GM12878 (cell line): ENCODE measurements around the gene OR5C1. TPM values are rescaled to one million over a fixed set of nuclear protein-coding genes. Genes with fewer than 3 reads are reported as not detected.

Source experiments
- ATAC-seq: fragments of 200-7000 bp; cut with Tn5 transposase; 3 replicates; pipeline ENCODE4 v1.9.1; 2020; ENCODE audit warnings: mild to moderate bottlenecking, moderate library complexity
- BruUV-seq: library from RNA; stranded (reverse); fragments of 400-500 nt; replicated peaks from 2 replicates; lab custom pipeline; 2021; lab: Mats Ljungman, UMichigan
- CTCF ChIA-PET: fragments of 300-600 bp; sonication (Branson Sonifier 250); formaldehyde crosslinking; extraction: SDS; loops from one replicate; lab custom pipeline; 2021; ENCODE audit warnings: inconsistent platforms; lab: Yijun Ruan, JAX
- POLR2A ChIA-PET: fragments of 350-600 bp; formaldehyde crosslinking; extraction: SDS; loops from one replicate; lab custom pipeline; 2021; ENCODE audit warnings: inconsistent platforms; lab: Charles Lee
- RAD21 ChIA-PET: fragments of 300-600 bp; sonication (Branson Sonifier 250); formaldehyde crosslinking; loops from one replicate; lab custom pipeline; 2023; ENCODE audit warnings: antibody characterized with exemption; ENCODE audit not compliant: unreplicated experiment; lab: Charles Lee
- SMC1A ChIA-PET: fragments of 300-600 bp; sonication (Branson Sonifier 250); formaldehyde crosslinking; loops from one replicate; lab custom pipeline; 2023; ENCODE audit not compliant: unreplicated experiment, uncharacterized antibody; lab: Charles Lee
- DNase-seq: peaks from one replicate; pipeline ENCODE4 v3.0.0-alpha.2; 2011; ENCODE audit warnings: low read depth, low spot score
- FAIRE-seq: peaks from 3 replicates; lab custom pipeline; 2011; peaks lifted over from hg19 to GRCh38; lab: Jason Lieb, UNC
- H2AFZ ChIP-seq: 2 replicates; pipeline ENCODE4 v1.6.0; 2011; ENCODE audit warnings: low read depth, low read length, control low read depth; ENCODE audit not compliant: control insufficient read depth
- H3K27ac ChIP-seq: 2 replicates; pipeline ENCODE4 v1.5.1; 2011; ENCODE audit warnings: control low read depth; ENCODE audit not compliant: control insufficient read depth, insufficient read depth
- H3K27me3 ChIP-seq, 2 experiments: replicated peaks in 1 of 2; 2 replicates each; pipeline versions ENCODE4 v1.6.0 to v1.6.1; 2011; ENCODE audit warnings: low read length in 1 of 2; ENCODE audit not compliant: control insufficient read depth in 2 of 2, insufficient read depth in 2 of 2
- H3K36me3 ChIP-seq, 2 experiments: 2 replicates each; pipeline ENCODE4 v1.5.1; 2011; ENCODE audit warnings: low read length in 1 of 2; ENCODE audit not compliant: control insufficient read depth in 2 of 2, insufficient read depth in 2 of 2
- H3K4me1 ChIP-seq: 2 replicates; pipeline ENCODE4 v1.6.1; 2011; ENCODE audit warnings: mild to moderate bottlenecking, low read length, moderate library complexity, mixed read lengths; ENCODE audit not compliant: control insufficient read depth, insufficient read depth
- H3K4me2 ChIP-seq: 2 replicates; pipeline ENCODE4 v1.6.0; 2011; ENCODE audit warnings: control low read depth; ENCODE audit not compliant: control insufficient read depth, insufficient read depth
- H3K4me3 ChIP-seq: fragments of 200-600 bp; sonication (generic); 2 replicates; pipeline ENCODE4 v1.5.1; 2016
- H3K79me2 ChIP-seq: 2 replicates; pipeline ENCODE4 v1.6.0; 2011; ENCODE audit warnings: low read length; ENCODE audit not compliant: control insufficient read depth, insufficient read depth
- H3K9ac ChIP-seq: 2 replicates; pipeline ENCODE4 v1.8.0; 2011; ENCODE audit warnings: low read length, control low read depth, mixed read lengths; ENCODE audit not compliant: control insufficient read depth, insufficient read depth
- H3K9me3 ChIP-seq: replicated peaks from 3 replicates; pipeline ENCODE4 v1.5.1; 2011; ENCODE audit warnings: mild to moderate bottlenecking, low read length; ENCODE audit not compliant: control insufficient read depth, insufficient read depth
- H4K20me1 ChIP-seq: 2 replicates; pipeline ENCODE4 v1.6.0; 2011; ENCODE audit not compliant: control insufficient read depth, insufficient read depth
- GABPA ChIP-seq: IDR thresholded peaks from 2 replicates; pipeline ENCODE4 v1.6.1; 2014; ENCODE audit warnings: antibody characterized with exemption, low read depth, mild to moderate bottlenecking, inconsistent platforms
- HDAC6 ChIP-seq: fragments of 200-600 bp; sonication (generic); IDR thresholded peaks from one replicate; pipeline ENCODE4 v1.8.0; 2017; ENCODE audit warnings: antibody characterized with exemption; ENCODE audit not compliant: unreplicated experiment
- RAD21 ChIP-seq: IDR thresholded peaks from 2 replicates; pipeline ENCODE4 v1.6.1; 2011; ENCODE audit warnings: mild to moderate bottlenecking, low read depth, low read length, moderate library complexity; ENCODE audit not compliant: insufficient read depth
- WGBS: methylation state at CpG from one replicate; pipeline ENCODE4 v1.1.6; 2016; ENCODE audit warnings: low lambda C conversion rate; ENCODE audit not compliant: insufficient replicate concordance, insufficient coverage; ENCODE audit errors: missing lambda C conversion rate; 5-methylcytosine and 5-hydroxymethylcytosine counted together
- in situ Hi-C: fragments of 300-500 bp; cut with MboI; formaldehyde crosslinking; loops from 9 replicates; pipeline ENCODE4 v1.14.3; 2018; ENCODE audit warnings: mixed read lengths
- intact Hi-C: fragments of 100-400 bp; cut with micrococcal nuclease; formaldehyde crosslinking; loops from one replicate; pipeline ENCODE4 v1.14.2; 2022; ENCODE audit not compliant: unreplicated experiment
- polyA plus RNA-seq, 11 experiments: library from polyadenylated mRNA; depleted of rRNA in 4 of 11; unstranded in 6 of 11; stranded (reverse) in 5 of 11; fragments of >200 nt; fragmentation: Nextera tagmentation in 4 of 11; fragmentation: Illumina TruSeq in 1 of 11; extraction: Ambion mirVana in 4 of 11; extraction: Trizol in 1 of 11; gene quantifications; 1 replicate in 1 of 11; 2 replicates in 10 of 11; pipeline versions ENCODE4 v1.2.1 to v1.2.3, GENCODE V29; 2011 to 2016; ENCODE audit warnings: inconsistent platforms in 2 of 11, missing spikeins in 2 of 11, low read depth in 1 of 11
- total RNA-seq, 4 experiments: library from RNA; depleted of rRNA in 3 of 4; stranded (reverse); fragments of >200 nt in 3 of 4; fragmentation: Illumina TruSeq in 1 of 4; extraction: Trizol in 1 of 4; gene quantifications; 2 replicates each; pipeline versions ENCODE4 v1.2.1 to v1.2.3, GENCODE V29; 2013 to 2021
- TF ChIP-seq, protein P1 (sequence below): IDR thresholded peaks from 2 replicates; pipeline ENCODE4 v1.6.1; 2012; ENCODE audit warnings: mild to moderate bottlenecking, low read depth, low read length
- TF ChIP-seq, protein P2 (sequence below), 3 experiments: IDR thresholded peaks in 2 of 3; conservative IDR thresholded peaks in 1 of 3; 2 replicates each; pipeline ENCODE4 v1.5.1; 2011; ENCODE audit warnings: low read depth in 3 of 3, low read length in 3 of 3, mild to moderate bottlenecking in 3 of 3, control low read depth in 2 of 3, moderate library complexity in 2 of 3, inconsistent platforms in 1 of 3, mixed read lengths in 1 of 3; ENCODE audit not compliant: control insufficient read depth in 2 of 3, insufficient read depth in 1 of 3; ENCODE audit errors: extremely low read depth in 1 of 3

OR5C1 gene
- total and polyA plus RNA-seq, 10 of the 15 experiments (the other 5 are each of a cell fraction or from before 2014, with no cell fraction given) = not detected

DNA sequence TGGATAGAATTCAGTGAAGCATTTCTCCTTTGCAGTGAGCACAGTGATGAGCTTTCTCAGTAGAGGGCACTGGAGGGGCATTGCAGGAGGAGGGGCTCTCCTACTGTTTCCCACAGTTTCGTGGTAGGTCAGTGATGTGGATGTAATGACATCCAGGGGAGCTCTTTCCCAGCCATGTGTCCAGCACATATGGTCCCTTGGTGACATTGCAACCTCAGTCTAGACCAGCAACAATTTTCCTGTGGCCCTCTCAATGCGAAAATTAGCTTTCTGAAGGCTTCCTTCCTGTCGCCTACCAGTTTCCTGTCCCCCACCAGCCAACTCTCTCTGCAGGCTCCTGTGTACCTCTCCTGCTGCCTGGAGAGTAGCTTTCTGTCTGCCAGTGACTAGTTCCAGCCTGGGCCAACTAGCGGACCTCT, 46.6 kb downstream of the OR5C1 start:
- SMC1A ChIA-PET = interaction anchor here (1.4 to 1.7 kb wide), 3 partner anchors 12 to 156 kb away, joined by 4 to 8 read pairs (median 4); no protein-coding TSS in a partner anchor
- in situ Hi-C loops = no loop called here
- intact Hi-C loops = loop anchor here (10.0 kb wide), 1 partner anchor 509 kb away; no protein-coding TSS in a partner anchor
- 21% methylated on average over 4 of the region's 4 CpGs for WGBS
- FAIRE-seq (no peak), DNase-seq (no peak)
- no peak overlapping the region for H3K4me3 ChIP-seq
- H4K20me1 ChIP-seq = no peaks in the 10 kb centered on the region
- no peaks in the 10 kb centered on the region for H3K79me2 ChIP-seq
- H3K27ac ChIP-seq = no peak overlapping the region
- POLR2A ChIA-PET = interaction anchor here (0.5 kb wide), 1 partner anchor 26 kb away, joined by 3 read pairs; no protein-coding TSS in a partner anchor
- H3K4me1 ChIP-seq = peaks cover 4% of the 10 kb centered on the region
- H3K9ac ChIP-seq = no peak overlapping the region
- RAD21 ChIA-PET = interaction anchor here (1.8 kb wide), 1 partner anchor 156 kb away, joined by 6 read pairs; no protein-coding TSS in a partner anchor
- peak overlapping the region; percentile 68 for H3K4me2 ChIP-seq
- TF ChIP-seq, protein P1, sequence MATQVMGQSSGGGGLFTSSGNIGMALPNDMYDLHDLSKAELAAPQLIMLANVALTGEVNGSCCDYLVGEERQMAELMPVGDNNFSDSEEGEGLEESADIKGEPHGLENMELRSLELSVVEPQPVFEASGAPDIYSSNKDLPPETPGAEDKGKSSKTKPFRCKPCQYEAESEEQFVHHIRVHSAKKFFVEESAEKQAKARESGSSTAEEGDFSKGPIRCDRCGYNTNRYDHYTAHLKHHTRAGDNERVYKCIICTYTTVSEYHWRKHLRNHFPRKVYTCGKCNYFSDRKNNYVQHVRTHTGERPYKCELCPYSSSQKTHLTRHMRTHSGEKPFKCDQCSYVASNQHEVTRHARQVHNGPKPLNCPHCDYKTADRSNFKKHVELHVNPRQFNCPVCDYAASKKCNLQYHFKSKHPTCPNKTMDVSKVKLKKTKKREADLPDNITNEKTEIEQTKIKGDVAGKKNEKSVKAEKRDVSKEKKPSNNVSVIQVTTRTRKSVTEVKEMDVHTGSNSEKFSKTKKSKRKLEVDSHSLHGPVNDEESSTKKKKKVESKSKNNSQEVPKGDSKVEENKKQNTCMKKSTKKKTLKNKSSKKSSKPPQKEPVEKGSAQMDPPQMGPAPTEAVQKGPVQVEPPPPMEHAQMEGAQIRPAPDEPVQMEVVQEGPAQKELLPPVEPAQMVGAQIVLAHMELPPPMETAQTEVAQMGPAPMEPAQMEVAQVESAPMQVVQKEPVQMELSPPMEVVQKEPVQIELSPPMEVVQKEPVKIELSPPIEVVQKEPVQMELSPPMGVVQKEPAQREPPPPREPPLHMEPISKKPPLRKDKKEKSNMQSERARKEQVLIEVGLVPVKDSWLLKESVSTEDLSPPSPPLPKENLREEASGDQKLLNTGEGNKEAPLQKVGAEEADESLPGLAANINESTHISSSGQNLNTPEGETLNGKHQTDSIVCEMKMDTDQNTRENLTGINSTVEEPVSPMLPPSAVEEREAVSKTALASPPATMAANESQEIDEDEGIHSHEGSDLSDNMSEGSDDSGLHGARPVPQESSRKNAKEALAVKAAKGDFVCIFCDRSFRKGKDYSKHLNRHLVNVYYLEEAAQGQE = no peak
- TF ChIP-seq HDAC6 (no peak), GABPA (0 out of 2 replicates have a peak, but pooled peaks have one; percentile 18), RAD21 (peak; percentile 20; the same call in 1 of the 2 replicates)
- TF ChIP-seq, protein P2, sequence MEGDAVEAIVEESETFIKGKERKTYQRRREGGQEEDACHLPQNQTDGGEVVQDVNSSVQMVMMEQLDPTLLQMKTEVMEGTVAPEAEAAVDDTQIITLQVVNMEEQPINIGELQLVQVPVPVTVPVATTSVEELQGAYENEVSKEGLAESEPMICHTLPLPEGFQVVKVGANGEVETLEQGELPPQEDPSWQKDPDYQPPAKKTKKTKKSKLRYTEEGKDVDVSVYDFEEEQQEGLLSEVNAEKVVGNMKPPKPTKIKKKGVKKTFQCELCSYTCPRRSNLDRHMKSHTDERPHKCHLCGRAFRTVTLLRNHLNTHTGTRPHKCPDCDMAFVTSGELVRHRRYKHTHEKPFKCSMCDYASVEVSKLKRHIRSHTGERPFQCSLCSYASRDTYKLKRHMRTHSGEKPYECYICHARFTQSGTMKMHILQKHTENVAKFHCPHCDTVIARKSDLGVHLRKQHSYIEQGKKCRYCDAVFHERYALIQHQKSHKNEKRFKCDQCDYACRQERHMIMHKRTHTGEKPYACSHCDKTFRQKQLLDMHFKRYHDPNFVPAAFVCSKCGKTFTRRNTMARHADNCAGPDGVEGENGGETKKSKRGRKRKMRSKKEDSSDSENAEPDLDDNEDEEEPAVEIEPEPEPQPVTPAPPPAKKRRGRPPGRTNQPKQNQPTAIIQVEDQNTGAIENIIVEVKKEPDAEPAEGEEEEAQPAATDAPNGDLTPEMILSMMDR (IDR thresholded peaks at IDR 0.05 in 2 of 3, conservative IDR thresholded peaks at IDR 0.05 in 1 of 3; ENCODE audit: control insufficient read depth in 2 of 3, extremely low read depth in 1 of 3, insufficient read depth in 1 of 3, low read depth in 3 of 3, low read length in 3 of 3) = peak in 1 of 3 experiments; percentile 21; a peak in 2 of 6 replicates
- TF ChIP-seq, all 136 proteins: peak for 3
- H3K36me3 ChIP-seq = no peaks in the 10 kb centered on the region
- peak overlapping the region; percentile 88 for H2AFZ ChIP-seq
- CTCF ChIA-PET = interaction anchor here (0.6 to 2.5 kb wide), 6 partner anchors 9 to 546 kb away, joined by 3 to 12 read pairs (median 4); no protein-coding TSS in a partner anchor
- H3K27me3 ChIP-seq = no peaks in the 10 kb centered on the region
- ATAC-seq = peak; percentile 41
- H3K9me3 ChIP-seq = no peaks in the 10 kb centered on the region
- BruUV-seq = no TSS peak
